GM23338 (cell line): ENCODE measurements around the gene RHOBTB3.

Source experiments
- CREB1 ChIP-seq: fragments of 250-450 bp; sonication (Bioruptor Pico); IDR thresholded peaks from 2 replicates; pipeline ENCODE4 v1.5.0; 2020; ENCODE audit warnings: low read depth, mild to moderate bottlenecking, moderate library complexity
- CTCF ChIP-seq, 2 experiments: fragments of 200-600 bp in 1 of 2; sonication (generic) in 1 of 2; conservative IDR thresholded peaks; 2 replicates each; pipeline versions ENCODE4 v1.5.1 to v1.6.1; 2016 to 2017; ENCODE audit warnings: antibody characterized with exemption in 2 of 2, low read depth in 2 of 2, mild to moderate bottlenecking in 2 of 2, moderate library complexity in 1 of 2
- EZH2 ChIP-seq: fragments of 200-600 bp; sonication (generic); IDR thresholded peaks from one replicate; pipeline ENCODE4 v1.8.0; 2017; ENCODE audit warnings: antibody characterized with exemption, mild to moderate bottlenecking, low read depth; ENCODE audit not compliant: unreplicated experiment
- EZH2phosphoT487 ChIP-seq: fragments of 200-600 bp; sonication (generic); IDR thresholded peaks from one replicate; pipeline ENCODE4 v1.8.1; 2018; ENCODE audit warnings: antibody characterized with exemption; ENCODE audit not compliant: unreplicated experiment
- JUNB ChIP-seq: IDR thresholded peaks from one replicate; pipeline ENCODE4 v1.6.1; 2016; ENCODE audit warnings: antibody characterized with exemption; ENCODE audit not compliant: unreplicated experiment
- NANOG ChIP-seq: IDR thresholded peaks from 2 replicates; pipeline ENCODE4 v1.6.1; 2016; ENCODE audit warnings: antibody characterized with exemption, borderline replicate concordance
- POLR2AphosphoS5 ChIP-seq: IDR thresholded peaks from 2 replicates; pipeline ENCODE4 v1.6.1; 2016; ENCODE audit warnings: antibody characterized with exemption, low read depth
- ZNF331 ChIP-seq: fragments of 250-450 bp; sonication (Bioruptor Pico); IDR thresholded peaks from 2 replicates; pipeline ENCODE4 v1.5.0; 2020; ENCODE audit warnings: low read depth, mild to moderate bottlenecking, moderate library complexity
- TF ChIP-seq, protein P1 (sequence below): IDR thresholded peaks from 2 replicates; pipeline ENCODE4 v1.6.1; 2016; ENCODE audit warnings: antibody characterized with exemption
- TF ChIP-seq, protein P2 (sequence below): IDR thresholded peaks from one replicate; pipeline ENCODE4 v1.6.1; 2018; ENCODE audit warnings: antibody characterized with exemption; ENCODE audit not compliant: unreplicated experiment
- TF ChIP-seq, protein P3 (sequence below): fragments of 250-450 bp; sonication (Bioruptor Pico); IDR thresholded peaks from 2 replicates; pipeline ENCODE4 v1.5.0; 2020; ENCODE audit warnings: mild to moderate bottlenecking, moderate library complexity

- TF ChIP-seq EZH2 (no peak), CTCF (conservative IDR thresholded peaks at IDR 0.05; ENCODE audit: low read depth in 2 of 2) (no peak), EZH2phosphoT487 (no peak), POLR2AphosphoS5 (no peak), JUNB (no peak), ZNF331 (CRISPR knock-in tag) (no peak), CREB1 (CRISPR knock-in tag) (no peak), NANOG (no peak)
- TF ChIP-seq, protein P1, sequence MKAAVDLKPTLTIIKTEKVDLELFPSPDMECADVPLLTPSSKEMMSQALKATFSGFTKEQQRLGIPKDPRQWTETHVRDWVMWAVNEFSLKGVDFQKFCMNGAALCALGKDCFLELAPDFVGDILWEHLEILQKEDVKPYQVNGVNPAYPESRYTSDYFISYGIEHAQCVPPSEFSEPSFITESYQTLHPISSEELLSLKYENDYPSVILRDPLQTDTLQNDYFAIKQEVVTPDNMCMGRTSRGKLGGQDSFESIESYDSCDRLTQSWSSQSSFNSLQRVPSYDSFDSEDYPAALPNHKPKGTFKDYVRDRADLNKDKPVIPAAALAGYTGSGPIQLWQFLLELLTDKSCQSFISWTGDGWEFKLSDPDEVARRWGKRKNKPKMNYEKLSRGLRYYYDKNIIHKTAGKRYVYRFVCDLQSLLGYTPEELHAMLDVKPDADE, result no peak
- TF ChIP-seq, protein P2, sequence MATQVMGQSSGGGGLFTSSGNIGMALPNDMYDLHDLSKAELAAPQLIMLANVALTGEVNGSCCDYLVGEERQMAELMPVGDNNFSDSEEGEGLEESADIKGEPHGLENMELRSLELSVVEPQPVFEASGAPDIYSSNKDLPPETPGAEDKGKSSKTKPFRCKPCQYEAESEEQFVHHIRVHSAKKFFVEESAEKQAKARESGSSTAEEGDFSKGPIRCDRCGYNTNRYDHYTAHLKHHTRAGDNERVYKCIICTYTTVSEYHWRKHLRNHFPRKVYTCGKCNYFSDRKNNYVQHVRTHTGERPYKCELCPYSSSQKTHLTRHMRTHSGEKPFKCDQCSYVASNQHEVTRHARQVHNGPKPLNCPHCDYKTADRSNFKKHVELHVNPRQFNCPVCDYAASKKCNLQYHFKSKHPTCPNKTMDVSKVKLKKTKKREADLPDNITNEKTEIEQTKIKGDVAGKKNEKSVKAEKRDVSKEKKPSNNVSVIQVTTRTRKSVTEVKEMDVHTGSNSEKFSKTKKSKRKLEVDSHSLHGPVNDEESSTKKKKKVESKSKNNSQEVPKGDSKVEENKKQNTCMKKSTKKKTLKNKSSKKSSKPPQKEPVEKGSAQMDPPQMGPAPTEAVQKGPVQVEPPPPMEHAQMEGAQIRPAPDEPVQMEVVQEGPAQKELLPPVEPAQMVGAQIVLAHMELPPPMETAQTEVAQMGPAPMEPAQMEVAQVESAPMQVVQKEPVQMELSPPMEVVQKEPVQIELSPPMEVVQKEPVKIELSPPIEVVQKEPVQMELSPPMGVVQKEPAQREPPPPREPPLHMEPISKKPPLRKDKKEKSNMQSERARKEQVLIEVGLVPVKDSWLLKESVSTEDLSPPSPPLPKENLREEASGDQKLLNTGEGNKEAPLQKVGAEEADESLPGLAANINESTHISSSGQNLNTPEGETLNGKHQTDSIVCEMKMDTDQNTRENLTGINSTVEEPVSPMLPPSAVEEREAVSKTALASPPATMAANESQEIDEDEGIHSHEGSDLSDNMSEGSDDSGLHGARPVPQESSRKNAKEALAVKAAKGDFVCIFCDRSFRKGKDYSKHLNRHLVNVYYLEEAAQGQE, result no peak
- TF ChIP-seq, protein P3, sequence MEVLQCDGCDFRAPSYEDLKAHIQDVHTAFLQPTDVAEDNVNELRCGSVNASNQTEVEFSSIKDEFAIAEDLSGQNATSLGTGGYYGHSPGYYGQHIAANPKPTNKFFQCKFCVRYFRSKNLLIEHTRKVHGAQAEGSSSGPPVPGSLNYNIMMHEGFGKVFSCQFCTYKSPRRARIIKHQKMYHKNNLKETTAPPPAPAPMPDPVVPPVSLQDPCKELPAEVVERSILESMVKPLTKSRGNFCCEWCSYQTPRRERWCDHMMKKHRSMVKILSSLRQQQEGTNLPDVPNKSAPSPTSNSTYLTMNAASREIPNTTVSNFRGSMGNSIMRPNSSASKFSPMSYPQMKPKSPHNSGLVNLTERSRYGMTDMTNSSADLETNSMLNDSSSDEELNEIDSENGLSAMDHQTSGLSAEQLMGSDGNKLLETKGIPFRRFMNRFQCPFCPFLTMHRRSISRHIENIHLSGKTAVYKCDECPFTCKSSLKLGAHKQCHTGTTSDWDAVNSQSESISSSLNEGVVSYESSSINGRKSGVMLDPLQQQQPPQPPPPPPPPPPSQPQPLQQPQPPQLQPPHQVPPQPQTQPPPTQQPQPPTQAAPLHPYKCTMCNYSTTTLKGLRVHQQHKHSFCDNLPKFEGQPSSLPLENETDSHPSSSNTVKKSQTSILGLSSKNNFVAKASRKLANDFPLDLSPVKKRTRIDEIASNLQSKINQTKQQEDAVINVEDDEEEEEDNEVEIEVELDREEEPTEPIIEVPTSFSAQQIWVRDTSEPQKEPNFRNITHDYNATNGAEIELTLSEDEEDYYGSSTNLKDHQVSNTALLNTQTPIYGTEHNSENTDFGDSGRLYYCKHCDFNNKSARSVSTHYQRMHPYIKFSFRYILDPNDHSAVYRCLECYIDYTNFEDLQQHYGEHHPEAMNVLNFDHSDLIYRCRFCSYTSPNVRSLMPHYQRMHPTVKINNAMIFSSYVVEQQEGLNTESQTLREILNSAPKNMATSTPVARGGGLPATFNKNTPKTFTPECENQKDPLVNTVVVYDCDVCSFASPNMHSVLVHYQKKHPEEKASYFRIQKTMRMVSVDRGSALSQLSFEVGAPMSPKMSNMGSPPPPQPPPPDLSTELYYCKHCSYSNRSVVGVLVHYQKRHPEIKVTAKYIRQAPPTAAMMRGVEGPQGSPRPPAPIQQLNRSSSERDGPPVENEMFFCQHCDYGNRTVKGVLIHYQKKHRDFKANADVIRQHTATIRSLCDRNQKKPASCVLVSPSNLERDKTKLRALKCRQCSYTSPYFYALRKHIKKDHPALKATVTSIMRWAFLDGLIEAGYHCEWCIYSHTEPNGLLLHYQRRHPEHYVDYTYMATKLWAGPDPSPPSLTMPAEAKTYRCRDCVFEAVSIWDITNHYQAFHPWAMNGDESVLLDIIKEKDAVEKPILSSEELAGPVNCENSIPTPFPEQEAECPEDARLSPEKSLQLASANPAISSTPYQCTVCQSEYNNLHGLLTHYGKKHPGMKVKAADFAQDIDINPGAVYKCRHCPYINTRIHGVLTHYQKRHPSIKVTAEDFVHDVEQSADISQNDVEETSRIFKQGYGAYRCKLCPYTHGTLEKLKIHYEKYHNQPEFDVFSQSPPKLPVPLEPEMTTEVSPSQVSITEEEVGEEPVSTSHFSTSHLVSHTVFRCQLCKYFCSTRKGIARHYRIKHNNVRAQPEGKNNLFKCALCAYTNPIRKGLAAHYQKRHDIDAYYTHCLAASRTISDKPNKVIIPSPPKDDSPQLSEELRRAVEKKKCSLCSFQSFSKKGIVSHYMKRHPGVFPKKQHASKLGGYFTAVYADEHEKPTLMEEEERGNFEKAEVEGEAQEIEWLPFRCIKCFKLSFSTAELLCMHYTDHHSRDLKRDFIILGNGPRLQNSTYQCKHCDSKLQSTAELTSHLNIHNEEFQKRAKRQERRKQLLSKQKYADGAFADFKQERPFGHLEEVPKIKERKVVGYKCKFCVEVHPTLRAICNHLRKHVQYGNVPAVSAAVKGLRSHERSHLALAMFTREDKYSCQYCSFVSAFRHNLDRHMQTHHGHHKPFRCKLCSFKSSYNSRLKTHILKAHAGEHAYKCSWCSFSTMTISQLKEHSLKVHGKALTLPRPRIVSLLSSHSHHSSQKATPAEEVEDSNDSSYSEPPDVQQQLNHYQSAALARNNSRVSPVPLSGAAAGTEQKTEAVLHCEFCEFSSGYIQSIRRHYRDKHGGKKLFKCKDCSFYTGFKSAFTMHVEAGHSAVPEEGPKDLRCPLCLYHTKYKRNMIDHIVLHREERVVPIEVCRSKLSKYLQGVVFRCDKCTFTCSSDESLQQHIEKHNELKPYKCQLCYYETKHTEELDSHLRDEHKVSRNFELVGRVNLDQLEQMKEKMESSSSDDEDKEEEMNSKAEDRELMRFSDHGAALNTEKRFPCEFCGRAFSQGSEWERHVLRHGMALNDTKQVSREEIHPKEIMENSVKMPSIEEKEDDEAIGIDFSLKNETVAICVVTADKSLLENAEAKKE (CRISPR knock-in tag), result no peak
Measured at GRCh38 chr5:95725071-95725820, 5.9 kb upstream of the RHOBTB3 start.
